HG02852 (cell line): ENCODE results near the gene MYOG.

Experiments used
- ATAC-seq: cut with Tn5 transposase; IDR thresholded peaks from one replicate; pipeline ENCODE4 v1.9.1; 2021; ENCODE audit warnings: mild to moderate bottlenecking, moderate library complexity; ENCODE audit not compliant: unreplicated experiment

MYOG gene

DNA sequence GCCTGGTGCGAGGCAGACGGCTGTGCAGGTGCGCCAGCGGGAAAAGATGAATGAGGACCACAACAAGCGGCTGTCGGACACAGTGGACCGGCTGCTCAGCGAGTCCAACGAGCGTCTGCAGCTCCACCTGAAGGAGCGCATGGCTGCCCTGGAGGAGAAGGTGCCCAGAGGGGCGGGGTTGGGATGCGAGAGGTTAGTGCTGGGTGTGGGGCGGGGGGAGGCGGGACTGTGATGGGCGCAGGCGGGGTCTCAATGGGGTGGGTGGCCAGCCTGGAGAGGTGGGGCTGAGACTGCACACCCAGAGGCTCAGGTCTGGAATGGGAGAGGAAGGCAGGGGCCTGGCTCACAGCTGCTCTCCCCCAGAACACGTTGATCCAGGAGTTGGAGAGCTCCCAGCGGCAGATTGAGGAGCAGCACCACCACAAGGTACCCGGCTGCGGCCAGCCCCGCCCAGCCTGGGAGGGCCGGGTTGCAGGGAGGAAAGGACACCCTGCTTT lies 37.2 kb downstream of the MYOG start:
- ATAC-seq: no peak

DNA sequence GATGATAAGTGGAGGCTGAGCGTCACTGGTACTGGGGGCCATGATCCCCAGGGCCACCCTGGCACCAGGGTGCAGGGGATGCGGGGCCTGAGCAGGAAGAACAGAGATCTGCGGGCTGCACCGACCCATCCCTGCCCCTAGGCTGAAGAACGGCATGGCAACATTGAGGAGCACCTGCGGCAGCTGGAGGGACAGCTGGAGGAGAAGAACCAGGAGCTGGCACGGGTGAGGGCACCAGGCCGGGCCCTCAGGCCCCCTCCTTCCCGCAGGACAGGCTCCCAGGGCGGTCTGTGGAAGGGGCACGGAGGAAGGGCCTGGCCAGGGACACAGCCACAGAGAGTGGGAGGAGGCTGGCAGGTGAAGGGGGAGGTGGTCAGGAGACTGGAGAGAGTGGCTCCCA lies 37.7 kb downstream of the MYOG start:
- ATAC-seq: no peak

DNA sequence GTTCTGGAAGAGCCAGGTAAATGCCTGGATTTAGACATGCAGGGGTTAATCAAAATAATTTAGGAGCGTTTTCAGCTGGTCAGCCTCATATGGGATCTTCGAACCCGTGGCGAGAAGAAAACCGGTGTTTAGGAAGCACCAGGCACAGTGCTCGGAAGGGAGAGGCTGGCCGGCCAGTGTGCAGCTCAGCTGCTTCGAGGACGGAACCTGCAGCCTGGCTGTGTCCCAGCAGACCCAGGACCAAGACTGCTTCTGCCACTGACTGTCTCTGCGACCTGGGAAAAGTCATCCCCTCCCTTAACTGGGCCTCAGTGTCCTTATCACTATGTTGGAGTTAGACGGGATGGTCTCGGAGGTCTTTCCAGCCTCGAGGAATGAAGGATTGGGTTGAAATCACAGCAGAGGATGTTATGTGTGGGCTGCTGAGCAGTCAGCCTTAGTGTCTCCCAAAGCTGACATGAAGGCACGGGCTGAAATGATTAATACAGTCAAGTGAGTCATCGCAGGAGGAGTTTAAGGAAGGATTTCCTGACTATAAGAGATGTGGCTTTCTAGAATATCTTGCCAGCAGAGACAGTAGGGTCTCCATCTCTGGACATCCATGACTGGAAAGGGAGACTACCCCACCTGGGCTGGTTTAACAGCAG lies 38.7 kb downstream of the MYOG start:
- ATAC-seq: no peak

DNA sequence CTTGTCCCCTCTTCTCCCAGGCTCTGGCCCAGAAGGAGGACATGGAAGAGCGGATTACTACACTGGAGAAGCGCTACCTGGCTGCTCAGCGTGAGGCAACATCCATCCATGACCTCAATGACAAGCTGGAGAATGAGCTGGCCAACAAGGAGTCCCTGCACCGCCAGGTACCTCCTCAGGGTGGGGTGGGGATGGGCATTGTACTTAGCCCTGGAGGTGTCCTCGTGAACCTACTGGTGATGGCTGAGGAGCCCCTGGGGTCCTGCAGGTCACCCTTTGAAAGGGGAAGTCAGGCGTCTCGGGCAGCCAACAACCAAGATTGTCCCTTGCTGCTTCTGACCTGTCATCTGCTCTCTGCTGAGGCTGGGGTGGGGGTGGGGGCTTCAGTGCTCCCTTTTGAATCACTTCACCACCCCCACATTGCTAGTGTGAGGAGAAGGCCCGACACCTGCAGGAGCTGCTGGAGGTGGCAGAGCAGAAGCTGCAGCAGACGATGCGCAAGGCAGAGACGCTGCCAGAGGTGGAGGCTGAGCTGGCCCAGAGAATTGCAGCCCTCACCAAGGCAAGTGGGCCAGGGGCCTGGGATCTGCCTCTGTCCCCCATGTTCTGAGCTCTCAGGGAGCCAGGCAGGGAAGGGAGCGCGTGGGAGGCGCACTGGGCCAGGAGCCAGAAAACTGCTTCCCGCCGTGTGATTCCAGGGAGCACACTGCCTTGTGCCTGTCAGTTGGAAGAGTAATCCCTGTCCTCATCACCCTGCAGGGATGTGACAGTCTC lies 39.8 kb downstream of the MYOG start:
- no peak for ATAC-seq

DNA sequence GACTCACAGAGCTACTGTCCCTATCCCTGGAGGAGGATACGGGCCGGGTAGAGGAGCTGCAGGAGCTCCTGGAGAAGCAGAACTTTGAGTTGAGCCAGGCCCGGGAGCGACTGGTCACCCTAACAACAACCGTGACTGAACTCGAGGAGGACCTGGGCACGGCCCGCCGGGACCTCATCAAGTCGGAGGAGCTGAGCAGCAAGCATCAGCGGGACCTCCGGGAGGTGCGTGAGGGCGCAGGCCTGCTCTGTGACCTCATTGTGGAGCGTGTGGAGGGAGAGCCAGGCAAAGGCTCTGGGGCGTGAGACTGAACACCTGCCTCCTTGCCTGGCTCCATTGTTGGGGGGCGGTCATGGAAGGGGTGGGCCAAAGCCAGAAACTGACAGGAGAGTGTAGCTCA lies 40.5 kb downstream of the MYOG start:
- ATAC-seq: no peak

DNA sequence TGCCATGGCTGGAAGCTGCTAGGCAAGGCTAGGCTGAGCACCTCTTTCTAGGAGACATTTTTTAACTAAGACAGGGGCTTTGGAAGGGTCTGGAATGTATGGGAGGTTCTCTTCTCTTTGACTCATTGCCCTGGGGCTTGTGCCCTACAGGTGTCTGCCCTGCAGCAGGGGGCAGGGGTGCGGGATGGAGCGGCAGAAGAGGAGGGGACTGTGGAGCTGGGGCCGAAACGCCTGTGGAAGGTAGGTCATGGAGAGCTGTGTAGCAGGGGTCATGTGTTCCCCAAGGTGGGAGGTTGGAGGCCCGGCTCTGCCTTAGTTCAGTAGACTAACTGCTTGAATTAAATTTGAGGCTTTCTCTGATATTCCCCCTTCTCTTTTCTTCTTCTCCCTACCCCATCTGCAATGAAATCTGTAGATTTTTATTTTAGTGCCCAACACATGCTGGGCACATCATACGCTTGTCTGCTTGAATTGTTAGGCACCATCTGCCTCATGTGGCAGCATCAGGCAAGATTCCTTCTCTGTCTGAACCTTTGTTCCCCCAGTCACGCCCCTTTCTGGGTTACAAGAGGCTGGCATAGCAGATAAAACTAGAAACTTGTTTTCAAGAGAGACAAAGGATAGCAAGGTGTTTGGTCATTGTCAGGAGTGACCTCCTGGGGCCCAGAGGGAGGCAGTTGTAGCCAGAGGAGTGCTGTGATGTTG lies 41.1 kb downstream of the MYOG start:
- ATAC-seq: no peak

DNA sequence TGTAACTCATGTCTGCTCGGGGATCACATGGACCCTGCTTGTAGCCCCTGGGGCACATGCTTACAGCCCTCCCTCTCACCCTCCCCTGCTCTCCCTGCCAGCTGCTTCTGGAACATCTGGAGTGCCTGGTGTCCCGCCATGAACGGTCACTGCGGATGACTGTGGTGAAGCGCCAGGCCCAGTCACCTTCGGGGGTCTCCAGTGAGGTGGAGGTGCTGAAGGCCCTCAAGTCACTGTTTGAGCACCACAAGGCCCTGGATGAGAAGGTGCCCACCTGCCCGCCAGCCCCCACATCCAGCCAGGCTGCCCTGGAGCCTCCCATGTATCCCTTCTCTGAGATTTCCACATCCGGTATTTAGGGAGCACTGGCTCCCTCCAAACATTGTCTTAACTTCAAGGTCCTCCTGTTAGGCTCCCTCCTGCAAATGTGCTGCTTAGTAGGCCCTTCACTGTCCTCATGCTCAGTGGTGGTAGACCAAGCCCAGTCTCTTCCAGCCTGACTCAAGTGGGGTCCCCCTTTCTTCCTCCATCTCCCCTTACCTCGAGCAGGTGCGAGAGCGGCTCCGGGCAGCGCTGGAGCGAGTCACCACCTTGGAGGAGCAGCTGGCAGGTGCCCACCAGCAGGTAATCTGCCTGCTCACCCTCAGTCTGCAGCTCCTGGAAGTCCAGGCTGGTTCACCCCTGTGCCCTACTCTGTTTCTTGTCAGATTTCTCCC lies 41.8 kb downstream of the MYOG start:
- no peak for ATAC-seq

DNA sequence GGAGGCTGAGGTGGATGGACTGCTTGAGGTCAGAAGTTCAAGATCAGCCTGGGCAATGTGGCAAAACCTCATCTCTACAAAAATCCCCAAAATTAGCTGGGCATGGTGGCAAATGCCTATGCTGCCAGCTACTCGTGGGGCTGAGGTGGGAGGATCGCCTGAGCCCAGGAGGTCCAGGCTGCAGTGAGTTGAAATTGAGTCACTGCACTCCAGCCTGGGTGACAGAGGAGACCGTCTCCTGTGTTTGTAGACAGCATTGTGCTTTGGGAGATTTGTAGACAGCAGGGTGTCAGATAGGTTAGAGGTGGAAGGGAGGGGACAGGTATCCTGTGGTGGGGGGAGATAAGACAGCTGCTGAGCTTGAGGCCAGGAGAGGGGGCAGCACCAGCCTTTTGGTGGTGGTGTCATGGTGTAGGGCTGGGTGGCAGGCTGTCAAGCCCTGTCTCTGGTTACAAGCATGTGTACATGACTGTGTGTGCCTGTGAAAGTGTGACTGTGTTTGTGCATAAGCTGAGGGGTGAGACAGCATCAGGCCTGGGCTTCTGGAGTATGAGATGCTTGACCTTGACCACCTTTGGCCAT lies 44.4 kb downstream of the MYOG start:
- ATAC-seq: no peak

DNA sequence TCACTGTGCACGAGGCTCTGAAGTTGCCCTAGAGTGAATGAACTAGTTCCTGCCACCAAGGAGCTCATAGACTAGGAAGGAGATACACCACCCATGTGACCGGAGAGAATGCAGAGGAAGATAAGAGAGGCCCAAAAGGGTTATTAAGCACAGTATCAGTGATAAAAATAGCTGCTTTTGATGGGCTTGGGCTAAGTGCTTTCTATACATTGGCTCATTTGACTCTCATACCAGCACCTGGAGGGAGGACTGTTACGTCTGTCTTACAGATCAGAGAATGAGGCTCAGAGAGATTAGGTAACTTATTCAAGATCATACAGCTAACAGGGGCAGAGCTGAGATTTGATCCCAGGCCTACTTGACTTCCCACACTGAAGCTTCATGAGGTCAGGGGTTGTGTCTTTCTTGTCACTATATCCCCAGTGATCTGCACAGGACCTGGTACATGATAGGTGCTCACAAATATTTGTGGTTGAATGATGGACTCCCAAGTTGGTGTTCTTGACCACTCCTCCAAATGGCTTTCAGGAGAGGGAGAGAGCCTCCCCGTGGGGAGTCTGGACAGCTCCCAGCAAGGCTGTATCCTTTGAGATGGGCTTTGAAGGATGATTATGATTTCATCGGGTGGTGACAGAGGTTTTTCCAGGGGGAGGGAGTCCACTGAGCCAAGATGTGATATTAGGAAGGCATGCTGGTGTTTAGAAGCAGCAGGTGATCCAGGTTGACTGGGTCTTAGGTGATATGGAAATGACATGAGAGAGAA lies 45.1 kb downstream of the MYOG start:
- ATAC-seq: no peak

DNA sequence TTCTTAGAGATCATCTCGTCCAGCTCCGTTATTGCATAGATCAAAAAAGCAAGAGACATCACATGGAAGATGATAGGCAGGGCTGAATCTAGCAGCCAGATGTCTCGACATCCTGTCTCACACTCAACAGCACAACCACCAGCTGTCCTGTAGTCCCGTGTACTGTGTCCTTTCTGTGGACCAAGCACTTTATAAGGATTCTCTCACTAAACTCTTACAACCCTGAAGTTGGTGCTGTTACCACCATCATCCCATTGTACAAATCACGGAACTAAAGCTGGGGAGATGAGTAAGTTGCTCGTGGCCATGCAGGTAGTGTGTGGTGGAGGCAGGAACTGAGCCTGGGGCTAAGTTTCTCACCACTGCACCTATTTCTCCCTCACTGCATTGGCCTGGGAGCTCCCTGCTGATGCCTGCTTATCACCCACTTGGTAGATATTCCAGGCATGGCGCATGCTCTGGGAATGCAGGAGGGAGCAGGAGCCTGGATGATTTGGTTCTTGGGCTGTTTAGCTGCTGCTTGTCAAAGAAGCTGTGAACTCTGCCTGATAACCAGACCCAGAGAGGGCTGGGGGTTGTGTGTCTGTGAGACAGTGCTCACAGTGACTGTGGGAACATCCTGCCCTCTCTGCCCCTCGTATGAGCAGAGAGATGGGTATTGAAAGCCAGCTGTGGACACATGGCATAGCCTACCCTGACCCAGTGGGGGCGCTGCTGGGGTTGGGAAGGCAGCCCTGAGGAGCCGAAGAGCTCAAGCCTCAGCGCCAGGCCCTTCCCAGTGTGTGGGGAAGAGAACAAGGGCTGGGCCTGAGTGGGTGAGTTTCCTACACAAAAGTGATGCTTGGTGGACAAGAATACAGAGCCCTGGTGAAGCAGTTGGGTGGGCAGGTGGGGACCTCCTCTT lies 46.0 kb downstream of the MYOG start:
- ATAC-seq: no peak

DNA sequence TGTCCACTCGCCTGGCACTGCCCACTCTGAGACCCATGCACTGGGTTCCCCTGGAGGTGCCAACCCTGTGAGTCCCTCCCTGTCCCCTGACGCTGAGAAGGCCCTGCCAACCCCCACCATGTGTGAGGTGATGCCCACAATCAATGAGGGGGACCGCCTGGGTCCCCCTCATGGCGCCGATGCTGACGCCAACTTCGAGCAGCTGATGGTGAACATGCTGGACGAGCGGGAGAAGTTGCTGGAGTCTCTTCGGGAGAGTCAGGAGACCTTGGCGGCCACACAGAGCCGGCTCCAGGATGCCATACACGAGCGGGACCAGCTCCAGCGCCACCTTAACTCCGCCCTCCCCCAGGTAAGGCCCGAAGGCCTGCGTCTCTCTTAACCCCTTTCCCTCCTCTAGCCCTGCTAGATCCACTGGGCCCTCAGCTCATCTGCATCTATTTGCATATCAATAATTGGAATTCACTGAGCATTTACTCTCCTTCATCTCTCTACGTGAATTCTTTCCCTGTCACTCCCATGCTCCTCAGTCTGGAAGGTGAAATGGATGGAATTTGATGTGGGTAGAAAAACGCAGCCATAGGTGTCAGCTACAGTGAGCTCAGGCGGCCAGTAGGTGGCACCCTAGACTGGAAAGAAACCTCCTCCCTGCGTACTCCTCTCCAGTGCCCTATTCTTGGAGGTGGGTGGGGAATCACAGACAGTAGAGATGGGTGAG lies 46.8 kb downstream of the MYOG start:
- peak; percentile 66 for ATAC-seq

DNA sequence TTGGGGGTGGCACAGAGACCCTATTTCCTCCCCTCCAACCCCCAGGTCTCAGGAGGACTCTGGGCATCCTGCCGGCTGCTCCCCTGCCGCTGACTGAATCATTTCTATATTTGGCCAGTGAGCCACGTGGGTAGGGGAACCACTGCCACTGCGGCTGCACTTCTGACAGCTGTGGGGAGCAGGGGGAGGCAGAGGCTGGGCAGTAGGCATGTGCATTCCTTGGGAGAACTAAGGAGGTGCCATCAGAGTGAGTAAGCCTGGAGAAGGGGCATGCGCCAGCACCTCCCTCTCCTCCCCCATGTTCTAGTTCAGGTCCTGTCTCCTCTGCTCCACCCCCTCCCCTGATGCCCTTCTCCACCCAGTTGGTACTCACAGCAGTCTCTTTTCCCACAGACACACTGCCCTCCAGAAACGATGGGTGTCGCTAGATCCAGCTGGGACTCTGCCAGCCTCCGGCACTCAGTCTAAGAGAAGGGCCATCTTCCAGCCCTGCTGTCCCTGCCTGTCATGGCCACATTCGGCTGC lies 47.5 kb downstream of the MYOG start:
- ATAC-seq: no peak

DNA sequence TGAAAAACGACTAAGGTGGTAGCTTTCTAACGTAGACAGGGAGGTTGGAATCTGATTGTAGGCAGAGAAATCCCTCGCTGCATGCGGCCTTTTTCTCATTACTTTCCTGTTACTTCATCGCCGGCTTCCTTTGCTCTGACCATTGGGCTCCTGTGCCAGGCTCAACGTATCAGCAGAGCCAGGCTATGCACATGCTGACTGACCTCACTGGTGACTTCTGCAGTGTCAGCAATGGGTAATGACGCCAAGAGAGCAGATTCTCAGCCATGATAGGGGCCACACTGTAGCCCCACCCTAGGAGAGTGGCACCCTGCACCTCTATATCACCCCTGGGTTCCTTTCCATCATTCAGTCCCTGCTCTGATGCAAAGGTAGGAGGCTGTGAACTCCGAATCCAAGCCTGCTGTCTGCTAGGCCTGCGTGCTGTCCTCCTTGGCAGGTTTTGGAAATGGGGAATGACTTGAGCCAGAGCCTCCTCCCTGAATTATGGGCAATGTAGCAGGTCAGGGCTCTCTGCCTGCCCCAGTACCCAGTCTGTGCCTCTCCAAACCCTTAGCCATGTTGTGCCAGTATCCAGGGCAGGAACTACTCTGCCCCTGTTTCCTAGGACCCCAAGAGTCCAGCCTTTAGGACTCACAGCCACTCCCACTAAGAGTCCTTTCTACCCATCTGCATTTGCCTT lies 48.2 kb downstream of the MYOG start:
- ATAC-seq: no peak

DNA sequence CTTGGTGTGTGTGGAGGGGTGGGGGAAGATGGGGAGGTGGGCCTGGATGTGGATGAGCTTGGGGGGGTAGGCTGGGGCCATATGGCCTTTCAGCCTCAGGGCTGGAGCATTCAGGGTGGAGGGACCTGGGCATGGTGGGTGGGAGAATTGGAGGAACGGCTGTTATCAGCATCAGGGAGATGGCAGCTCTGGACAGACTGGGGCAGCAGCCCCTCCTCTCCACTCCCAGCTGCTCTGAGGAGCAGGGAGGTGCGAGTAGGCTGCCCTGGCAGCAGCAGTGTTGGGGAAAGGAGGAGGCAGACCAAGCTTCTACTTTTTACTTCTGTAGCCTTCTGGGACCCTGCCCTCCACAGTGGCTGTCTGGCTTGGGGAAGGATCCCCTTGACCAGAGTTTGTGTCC lies 49.3 kb downstream of the MYOG start:
- no peak for ATAC-seq

DNA sequence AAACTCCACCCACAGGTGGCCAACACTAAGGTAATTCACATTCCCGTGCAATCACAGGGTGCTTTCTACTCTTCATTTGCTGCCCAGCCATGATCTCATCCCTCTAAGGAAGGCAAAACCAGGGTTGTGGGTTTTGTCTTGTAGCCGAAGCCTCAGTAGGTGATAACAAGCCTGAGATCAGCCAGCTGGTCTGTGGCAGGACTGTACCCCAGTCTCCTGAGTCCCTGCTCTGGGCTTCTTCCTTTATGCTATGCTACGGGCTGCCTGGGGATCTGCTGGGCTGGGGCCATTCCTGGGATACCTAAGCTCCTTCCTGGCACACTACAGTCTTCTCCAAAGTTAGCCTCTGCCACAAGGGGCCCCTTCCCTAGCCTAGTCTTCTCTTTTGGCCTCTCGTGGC lies 49.7 kb downstream of the MYOG start:
- ATAC-seq: no peak

DNA sequence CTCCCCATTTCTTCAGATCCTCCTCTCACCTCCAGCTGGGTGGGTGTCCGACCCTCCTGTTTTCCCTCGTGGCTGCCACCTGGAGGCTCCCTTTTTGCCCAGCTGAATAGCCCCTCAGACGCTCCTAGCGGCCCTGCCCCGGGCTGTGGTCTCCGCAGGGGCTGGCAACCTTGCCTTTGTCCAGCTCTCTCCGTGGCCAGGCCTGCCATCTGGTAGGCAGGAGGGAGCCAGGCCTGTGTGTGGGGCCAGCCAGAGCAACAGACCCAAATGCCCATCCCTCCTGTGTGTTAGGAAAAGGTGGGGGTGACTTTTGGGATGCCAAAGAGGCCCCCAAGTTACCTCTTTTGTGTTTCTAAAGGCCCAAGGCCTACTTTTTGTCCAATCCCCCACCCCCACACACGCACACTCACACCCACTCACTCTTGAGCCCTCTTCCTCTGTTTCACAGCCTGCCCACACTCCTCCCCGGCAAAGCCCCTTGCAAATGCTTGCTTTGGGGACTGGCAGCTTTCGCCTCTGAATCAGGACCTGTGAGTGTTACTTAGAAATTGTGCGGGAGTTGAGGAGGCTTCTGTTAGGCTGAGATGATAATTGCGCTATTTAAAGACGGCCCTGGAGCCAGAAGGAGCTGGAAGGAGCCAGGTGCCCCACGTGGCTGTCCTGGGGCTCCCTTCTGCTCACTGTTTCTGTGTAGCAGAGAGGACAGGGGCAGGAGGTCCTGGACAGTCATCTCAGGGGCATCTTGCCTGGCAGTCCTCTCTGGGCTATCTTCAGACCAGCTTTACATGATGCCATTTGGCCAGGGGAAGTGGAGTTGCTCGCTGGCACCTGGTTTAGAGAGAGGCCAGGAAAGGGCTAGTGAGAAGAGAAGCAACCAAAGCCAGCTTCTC lies 50.5 kb downstream of the MYOG start:
- no peak for ATAC-seq
